PC-3 (cell line): ENCODE measurements around the gene RUFY2.

Source experiments
- EZH2 ChIP-seq: fragments of 300-600 bp; sonication (generic); IDR thresholded peaks from one replicate; pipeline ENCODE4 v1.6.1; 2017; ENCODE audit warnings: antibody characterized with exemption, mild to moderate bottlenecking, low read length; ENCODE audit not compliant: unreplicated experiment
- TF ChIP-seq, protein P1 (sequence below): fragments of 300-600 bp; sonication (generic); conservative IDR thresholded peaks from 2 replicates; pipeline ENCODE4 v1.5.1; 2017; ENCODE audit warnings: antibody characterized with exemption, low read depth, mild to moderate bottlenecking, low read length

DNA sequence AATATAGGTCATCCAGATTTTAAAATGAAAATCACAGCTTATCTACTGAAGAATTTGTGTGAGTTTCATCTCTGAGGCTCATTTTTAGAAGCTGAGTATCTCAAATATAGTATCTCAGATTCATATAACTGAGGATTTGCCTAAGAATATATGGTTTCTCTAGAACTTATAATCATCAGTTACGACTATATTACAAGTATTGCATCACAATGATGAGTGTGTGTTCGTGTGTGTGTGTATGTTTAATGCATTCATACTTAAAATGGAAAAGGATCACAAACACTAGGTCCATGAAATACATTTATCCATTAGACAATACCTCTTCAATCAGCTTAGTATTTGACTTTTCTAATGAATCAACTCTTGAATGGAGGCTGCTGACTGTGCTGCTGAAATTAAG, 21.3 kb downstream of the RUFY2 start:
- TF ChIP-seq, protein P1, sequence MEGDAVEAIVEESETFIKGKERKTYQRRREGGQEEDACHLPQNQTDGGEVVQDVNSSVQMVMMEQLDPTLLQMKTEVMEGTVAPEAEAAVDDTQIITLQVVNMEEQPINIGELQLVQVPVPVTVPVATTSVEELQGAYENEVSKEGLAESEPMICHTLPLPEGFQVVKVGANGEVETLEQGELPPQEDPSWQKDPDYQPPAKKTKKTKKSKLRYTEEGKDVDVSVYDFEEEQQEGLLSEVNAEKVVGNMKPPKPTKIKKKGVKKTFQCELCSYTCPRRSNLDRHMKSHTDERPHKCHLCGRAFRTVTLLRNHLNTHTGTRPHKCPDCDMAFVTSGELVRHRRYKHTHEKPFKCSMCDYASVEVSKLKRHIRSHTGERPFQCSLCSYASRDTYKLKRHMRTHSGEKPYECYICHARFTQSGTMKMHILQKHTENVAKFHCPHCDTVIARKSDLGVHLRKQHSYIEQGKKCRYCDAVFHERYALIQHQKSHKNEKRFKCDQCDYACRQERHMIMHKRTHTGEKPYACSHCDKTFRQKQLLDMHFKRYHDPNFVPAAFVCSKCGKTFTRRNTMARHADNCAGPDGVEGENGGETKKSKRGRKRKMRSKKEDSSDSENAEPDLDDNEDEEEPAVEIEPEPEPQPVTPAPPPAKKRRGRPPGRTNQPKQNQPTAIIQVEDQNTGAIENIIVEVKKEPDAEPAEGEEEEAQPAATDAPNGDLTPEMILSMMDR = no peak
- TF ChIP-seq EZH2 = no peak
